Activated CD4-positive, alpha-beta memory T cell treated with anti-CD3 and anti-CD28 coated beads for 36 hours (primary cell): ENCODE measurements around the gene SLC17A7. TPM values are rescaled to one million over a fixed set of nuclear protein-coding genes. Genes with fewer than 3 reads are reported as not detected.
"Not testable (repeated sequence)": the region's sequence is repeated elsewhere in the genome, so short reads cannot be mapped to it uniquely, and the experiment has no call there.

ENCODE experiments used
- CTCF ChIA-PET: fragments of 350-600 bp; sonication (Branson Sonifier 250); formaldehyde crosslinking; loops from one replicate; lab custom pipeline; 2021; ENCODE audit warnings: antibody characterized with exemption, inconsistent platforms; lab: Charles Lee
- POLR2A ChIA-PET: fragments of 350-600 bp; sonication (Branson Sonifier 250); formaldehyde crosslinking; loops from one replicate; lab custom pipeline; 2021; ENCODE audit warnings: antibody characterized with exemption; lab: Charles Lee
- DNase-seq: peaks from one replicate; pipeline ENCODE4 v3.0.0-alpha.2; 2020
- H3K27ac Mint-ChIP-seq: one replicate; pipeline ENCODE4 v1.8.0; 2021; ENCODE audit warnings: mixed read lengths
- H3K27me3 Mint-ChIP-seq: one replicate; pipeline ENCODE4 v1.8.0; 2021; ENCODE audit warnings: mixed read lengths
- H3K36me3 Mint-ChIP-seq: one replicate; pipeline ENCODE4 v1.8.0; 2021; ENCODE audit warnings: mixed read lengths
- H3K4me1 Mint-ChIP-seq: one replicate; pipeline ENCODE4 v1.8.0; 2021; ENCODE audit warnings: low read depth, mixed read lengths
- H3K4me3 Mint-ChIP-seq: one replicate; pipeline ENCODE4 v1.8.0; 2021; ENCODE audit warnings: mild to moderate bottlenecking, mixed read lengths
- H3K9me3 Mint-ChIP-seq: one replicate; pipeline ENCODE4 v1.8.0; 2021; ENCODE audit warnings: mixed read lengths
- intact Hi-C: fragments of 100-400 bp; cut with micrococcal nuclease; formaldehyde crosslinking; loops from one replicate; pipeline ENCODE4 v1.15.1; 2023
- total RNA-seq, 2 experiments: library from RNA; stranded (reverse); gene quantifications; one replicate each; pipeline ENCODE4 v1.2.3, GENCODE V29; 2021

SLC17A7 gene
- total RNA-seq, 2 experiments from 2014 or later, result 0.17 TPM; not detected in 1

DNA sequence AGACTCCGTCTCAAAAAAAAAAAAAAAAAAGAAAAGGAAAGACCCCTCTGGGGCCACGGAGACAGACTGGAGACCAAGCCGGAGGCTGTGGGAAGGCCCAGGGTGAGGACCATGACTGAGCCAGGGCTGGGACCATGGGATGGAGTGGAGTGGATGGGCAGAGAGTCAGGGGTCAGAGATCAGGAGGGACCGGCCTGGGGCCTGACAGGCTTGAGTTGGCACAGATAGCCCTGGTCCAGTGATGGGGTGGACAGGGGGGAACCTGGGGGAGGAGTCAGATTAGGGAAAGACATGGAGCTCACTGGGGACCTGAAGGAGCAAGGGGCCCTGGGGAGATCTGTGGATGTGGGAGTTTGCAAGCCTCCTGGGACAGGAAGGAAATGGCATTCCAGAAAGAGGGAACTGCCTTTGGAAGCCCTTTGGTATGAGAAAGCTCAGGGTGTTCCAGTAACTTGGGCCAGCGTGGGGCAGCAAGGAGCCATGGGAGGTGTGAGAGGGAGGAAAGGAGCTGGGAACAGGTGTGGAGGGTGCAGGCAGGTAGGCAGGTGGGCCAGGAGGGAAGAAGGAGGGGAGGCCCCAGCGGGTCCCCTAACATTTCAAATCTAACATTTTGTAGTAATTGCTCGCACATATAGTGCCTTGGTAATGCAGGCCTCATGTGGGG is 39.8 kb upstream of the SLC17A7 start:
- no peak for DNase-seq
- CTCF ChIA-PET, result no interaction called here
- POLR2A ChIA-PET, result interaction anchor here (0.6 kb wide), 1 partner anchor 345 kb away, joined by 4 read pairs; no protein-coding TSS in a partner anchor
- Mint-ChIP-seq H3K9me3 (no peaks in the 10 kb centered on the region), H3K4me1 (peaks cover 12% of the 10 kb centered on the region), H3K27ac (peak overlapping the region; percentile 34), H3K36me3 (peaks cover 16% of the 10 kb centered on the region), H3K4me3 (no peak overlapping the region), H3K27me3 (no peaks in the 10 kb centered on the region)
- intact Hi-C loops, result no loop called here

DNA sequence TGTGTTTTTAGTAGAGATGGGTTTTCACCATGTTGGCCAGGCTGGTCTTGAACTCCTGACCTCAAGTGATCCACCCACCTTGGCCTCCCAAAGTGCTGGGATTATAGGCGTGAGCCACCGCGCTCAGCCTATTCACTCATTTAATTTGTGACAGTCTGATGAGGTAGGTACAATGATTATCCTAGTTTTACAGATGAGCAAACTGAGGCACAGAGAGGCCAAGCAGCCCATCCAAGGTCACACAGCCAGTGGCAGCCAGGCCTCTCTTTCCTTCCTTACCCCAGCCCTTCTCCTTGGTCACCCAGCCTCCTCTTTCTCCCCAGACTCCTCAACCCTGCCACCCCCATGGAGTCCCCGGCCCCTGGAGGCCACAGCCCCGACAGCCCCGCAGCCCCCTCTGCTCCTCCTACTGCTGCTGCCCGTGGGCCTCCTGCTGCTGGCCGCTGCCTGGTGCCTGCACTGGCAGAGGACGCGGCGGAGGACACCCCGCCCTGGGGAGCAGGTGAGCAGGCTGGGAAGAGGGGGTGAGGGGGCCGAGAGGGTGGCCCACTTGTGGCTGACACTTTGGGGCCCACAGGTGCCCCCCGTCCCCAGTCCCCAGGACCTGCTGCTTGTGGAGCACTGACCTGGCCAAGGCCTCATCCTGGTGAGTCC is 38.8 kb upstream of the SLC17A7 start:
- Mint-ChIP-seq H3K4me1 (peaks cover 19% of the 10 kb centered on the region), H3K4me3 (no peak overlapping the region), H3K27ac (no peak overlapping the region), H3K36me3 (peaks cover 22% of the 10 kb centered on the region), H3K9me3 (no peaks in the 10 kb centered on the region), H3K27me3 (no peaks in the 10 kb centered on the region)
- intact Hi-C loops, result loop anchor here (10.0 kb wide), 2 partner anchors 215 to 255 kb away; no protein-coding TSS in a partner anchor
- ChIA-PET CTCF (no interaction called here), POLR2A (no interaction called here)
- DNase-seq, result no peak

DNA sequence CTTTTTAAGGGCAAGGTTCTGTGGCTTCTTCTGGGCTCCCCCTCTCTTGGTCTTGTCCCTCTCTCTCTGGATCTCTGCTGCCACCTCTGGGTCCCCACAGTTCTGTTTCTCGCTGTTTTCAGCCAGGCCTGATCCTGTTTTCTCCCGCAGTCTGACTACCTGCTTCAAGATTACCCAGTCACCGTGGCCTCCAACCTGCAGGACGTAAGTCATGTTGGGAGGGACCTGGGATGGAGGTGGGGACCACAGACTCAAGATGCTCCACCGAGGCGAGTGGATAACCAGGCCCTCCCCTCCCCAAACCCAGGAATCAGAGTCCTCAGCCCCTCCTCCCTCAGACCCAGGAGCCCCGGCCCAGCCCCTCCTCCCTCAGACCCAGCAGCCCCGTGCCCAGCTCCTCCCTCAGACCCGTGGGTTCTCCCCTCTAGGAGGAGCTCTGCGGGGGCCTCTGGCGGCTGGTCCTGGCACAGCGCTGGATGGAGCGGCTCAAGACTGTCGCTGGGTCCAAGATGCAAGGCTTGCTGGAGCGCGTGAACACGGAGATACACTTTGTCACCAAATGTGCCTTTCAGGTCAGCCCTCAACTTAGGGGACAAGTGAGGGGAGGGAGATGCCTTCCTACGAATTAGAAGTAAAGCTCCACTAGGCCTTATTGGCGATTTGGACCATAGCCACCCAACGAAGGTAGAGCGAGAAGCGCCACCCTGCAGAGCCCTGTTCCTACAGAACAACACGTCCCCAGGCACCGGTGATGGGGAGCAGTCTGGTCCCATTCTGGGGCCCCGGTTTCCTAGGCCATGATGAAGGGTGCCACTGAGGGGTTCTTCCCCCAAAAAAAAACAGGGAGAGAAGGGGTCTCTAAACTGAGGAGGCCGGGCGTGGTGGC is 34.9 kb upstream of the SLC17A7 start:
- H3K4me3 Mint-ChIP-seq, result peak overlapping the region; percentile 88
- DNase-seq, result peak; percentile 90
- POLR2A ChIA-PET, result interaction anchor here (0.8 to 1.7 kb wide), 6 partner anchors 9 to 23 kb away, joined by 3 to 15 read pairs (median 4); partner anchors contain the start of genes ALDH16A1, RPL13A and RPS11
- H3K27ac Mint-ChIP-seq, result peak overlapping the region; percentile 92
- CTCF ChIA-PET, result interaction anchor here (0.6 to 2.3 kb wide), 21 partner anchors 10 to 378 kb away, joined by 3 to 29 read pairs (median 4); partner anchors contain the start of genes ALDH16A1, PIH1D1, RCN3 and RPL13A
- H3K36me3 Mint-ChIP-seq, result peaks cover 20% of the 10 kb centered on the region
- H3K9me3 Mint-ChIP-seq, result no peaks in the 10 kb centered on the region
- no peaks in the 10 kb centered on the region for H3K27me3 Mint-ChIP-seq
- peaks cover 36% of the 10 kb centered on the region for H3K4me1 Mint-ChIP-seq
- intact Hi-C loops, result loop anchor here (1.0 to 10.0 kb wide), 4 partner anchors 11 to 251 kb away; partner anchors contain the start of gene RPL13A

DNA sequence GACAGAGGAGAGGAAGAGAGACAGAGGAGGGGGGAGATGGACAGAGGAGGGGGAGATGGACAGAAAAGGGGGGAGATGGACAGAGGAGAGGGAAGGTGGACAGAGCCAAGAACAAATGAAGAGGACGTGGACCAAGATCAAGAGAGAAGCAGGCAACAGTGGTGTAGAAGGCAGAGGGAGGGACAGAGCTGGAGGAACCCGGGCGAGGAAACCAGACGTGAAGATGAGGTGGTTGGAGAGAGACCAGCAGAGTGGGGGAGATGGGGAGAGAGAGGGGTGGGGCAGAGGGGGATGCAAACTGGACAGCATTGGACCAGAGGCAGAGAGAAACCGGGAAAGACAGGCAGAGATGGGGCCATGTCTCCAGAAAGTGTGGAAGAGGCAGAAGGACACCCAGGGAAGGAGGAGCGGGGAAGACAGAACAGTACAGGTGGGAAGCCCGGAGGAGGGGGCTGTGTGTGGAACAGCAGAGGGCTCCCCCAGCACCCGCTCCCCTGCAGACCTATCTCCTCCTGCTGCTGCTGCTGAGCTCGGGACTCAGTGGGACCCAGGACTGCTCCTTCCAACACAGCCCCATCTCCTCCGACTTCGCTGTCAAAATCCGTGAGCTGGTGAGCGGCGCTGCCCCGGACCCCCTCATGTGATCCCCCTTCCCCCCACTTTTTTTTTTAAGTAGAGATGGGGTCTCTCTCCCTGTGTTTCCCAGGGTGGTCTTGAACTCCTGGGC is 34.0 kb upstream of the SLC17A7 start:
- no peaks in the 10 kb centered on the region for H3K27me3 Mint-ChIP-seq
- peak; percentile 48 for DNase-seq
- ChIA-PET CTCF (interaction anchor here (0.5 to 2.3 kb wide), 19 partner anchors 10 to 1122 kb away, joined by 3 to 29 read pairs (median 5); partner anchors contain the start of genes ALDH16A1, PIH1D1, RCN3 and RPL13A), POLR2A (interaction anchor here (0.8 to 1.7 kb wide), 4 partner anchors 13 to 22 kb away, joined by 3 to 15 read pairs (median 5); partner anchors contain the start of genes ALDH16A1, RPL13A and RPS11)
- peaks cover 45% of the 10 kb centered on the region for H3K4me1 Mint-ChIP-seq
- H3K4me3 Mint-ChIP-seq, result peak overlapping the region; percentile 88
- H3K36me3 Mint-ChIP-seq, result peaks cover 16% of the 10 kb centered on the region
- no peaks in the 10 kb centered on the region for H3K9me3 Mint-ChIP-seq
- peak overlapping the region; percentile 92 for H3K27ac Mint-ChIP-seq
- intact Hi-C loops, result loop anchor here (10.0 kb wide), 2 partner anchors 211 to 251 kb away; no protein-coding TSS in a partner anchor

DNA sequence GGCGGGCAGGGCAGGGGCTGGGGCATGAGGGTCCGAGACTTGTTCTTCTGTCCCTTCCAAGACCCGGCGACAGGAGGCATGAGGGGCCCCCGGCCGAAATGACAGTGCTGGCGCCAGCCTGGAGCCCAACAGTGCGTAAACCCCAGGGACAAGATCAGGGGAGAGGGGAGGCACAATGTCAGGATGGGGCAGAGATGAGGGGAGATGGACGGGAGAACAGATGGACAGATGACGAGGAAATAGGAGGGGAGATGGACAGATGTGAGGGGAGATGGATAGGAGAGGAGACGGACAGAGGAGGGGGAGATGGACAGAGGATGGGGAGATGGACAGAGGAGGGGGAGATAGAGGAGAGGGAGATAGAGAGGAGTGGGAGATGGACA is 33.2 kb upstream of the SLC17A7 start:
- Mint-ChIP-seq H3K4me1 (peaks cover 50% of the 10 kb centered on the region), H3K9me3 (no peaks in the 10 kb centered on the region), H3K27me3 (no peaks in the 10 kb centered on the region), H3K4me3 (peak overlapping the region; percentile 88), H3K27ac (peak overlapping the region; percentile 92), H3K36me3 (peaks cover 14% of the 10 kb centered on the region)
- ChIA-PET CTCF (interaction anchor here (0.6 to 3.0 kb wide), 7 partner anchors 20 to 1121 kb away, joined by 3 to 29 read pairs (median 5); partner anchors contain the start of genes ALDH16A1, PIH1D1 and RCN3), POLR2A (interaction anchor here (6.4 kb wide), 1 partner anchor 22 kb away, joined by 52 read pairs; the partner anchor contains the start of genes ALDH16A1 and PIH1D1)
- intact Hi-C loops, result loop anchor here (1.0 to 10.0 kb wide), 5 partner anchors 21 to 250 kb away; partner anchors contain the start of genes ALDH16A1 and RPS11
- no peak for DNase-seq

DNA sequence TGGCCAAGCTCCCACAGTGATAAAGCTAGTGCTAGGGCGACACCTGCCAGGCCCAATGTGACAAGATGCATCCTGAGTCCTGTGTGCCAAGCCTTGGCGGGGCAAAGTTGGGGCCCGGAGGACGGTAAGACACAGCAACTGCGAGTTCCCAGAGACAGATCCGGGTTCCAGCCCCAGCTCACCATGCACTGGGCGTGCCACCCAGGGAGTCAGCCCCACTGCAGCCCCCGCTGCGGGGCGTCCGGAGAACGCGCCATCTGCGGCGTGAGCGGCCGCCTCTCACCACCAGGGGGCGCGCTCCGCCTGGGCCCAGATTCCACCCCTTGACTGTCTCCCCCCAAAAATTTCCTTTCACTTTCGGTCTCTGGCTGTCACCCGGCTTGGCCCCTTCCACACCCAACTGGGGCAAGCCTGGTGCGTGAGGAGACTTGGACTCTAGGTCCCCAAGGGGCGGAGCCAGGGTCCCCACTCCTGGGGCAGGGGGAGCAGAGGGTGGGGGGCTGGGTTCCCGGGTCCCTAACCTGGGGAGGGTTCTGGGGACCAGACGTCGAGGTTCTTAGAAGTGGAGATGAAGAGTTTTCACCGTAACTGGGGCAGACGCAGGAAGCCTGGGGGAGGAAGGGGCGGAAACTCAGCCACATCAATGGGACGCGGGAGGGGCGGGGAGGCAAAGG is 32.7 kb upstream of the SLC17A7 start, which contains the start of gene FLT3LG:
TSS of gene FLT3LG (plus strand) at position 348 of the 674 bp plus-strand sequence. CDS start 425 bp downstream, outside the sequence.
- Mint-ChIP-seq H3K36me3 (peaks cover 13% of the 10 kb centered on the region), H3K4me1 (peaks cover 53% of the 10 kb centered on the region), H3K4me3 (peak within 1 kb of the TSS; percentile 88), H3K27me3 (no peaks in the 10 kb centered on the region), H3K27ac (peak within 1 kb of the TSS; percentile 92), H3K9me3 (no peaks in the 10 kb centered on the region)
- intact Hi-C loops, result loop anchor here (1.0 to 10.0 kb wide), 5 partner anchors 21 to 249 kb away; partner anchors contain the start of genes ALDH16A1 and RPS11
- POLR2A ChIA-PET, result interaction anchor here (1.2 to 6.4 kb wide), 4 partner anchors 14 to 21 kb away, joined by 4 to 52 read pairs (median 4); partner anchors contain the start of genes ALDH16A1, PIH1D1 and RPL13A
- CTCF ChIA-PET, result interaction anchor here (0.6 to 3.0 kb wide), 15 partner anchors 9 to 1345 kb away, joined by 3 to 18 read pairs (median 4); partner anchors contain the start of genes ALDH16A1 and PIH1D1
- peak; percentile 93 for DNase-seq

DNA sequence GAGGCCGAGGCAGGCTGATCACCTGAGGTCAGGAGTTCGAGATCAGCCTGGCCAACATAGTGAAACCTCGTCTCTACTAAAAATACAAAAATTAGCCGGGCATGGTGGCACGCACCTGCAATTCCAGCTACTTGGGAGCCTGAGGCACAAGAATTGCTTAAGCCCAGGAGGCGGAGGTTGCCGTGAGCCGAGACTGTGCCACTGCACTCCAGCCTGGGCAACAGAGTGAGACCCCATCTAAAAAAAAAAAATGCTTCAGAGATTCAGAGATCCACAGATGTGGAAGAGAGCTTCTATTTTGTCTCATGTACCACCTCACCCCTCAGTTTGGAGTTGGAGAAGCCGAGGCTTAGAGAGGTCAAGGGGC is 32.2 kb upstream of the SLC17A7 start:
- Mint-ChIP-seq H3K4me1 (peaks cover 56% of the 10 kb centered on the region), H3K4me3 (peak overlapping the region; percentile 88), H3K36me3 (peaks cover 14% of the 10 kb centered on the region), H3K27ac (peak overlapping the region; percentile 92)
- DNase-seq, H3K9me3 Mint-ChIP-seq, H3K27me3 Mint-ChIP-seq: not testable (repeated sequence)
- intact Hi-C loops, result loop anchor here (5.0 to 10.0 kb wide), 3 partner anchors 141 to 249 kb away; no protein-coding TSS in a partner anchor
- CTCF ChIA-PET, result interaction anchor here (0.6 to 3.0 kb wide), 15 partner anchors 9 to 1345 kb away, joined by 3 to 18 read pairs (median 4); partner anchors contain the start of genes ALDH16A1 and PIH1D1
- POLR2A ChIA-PET, result interaction anchor here (1.2 to 6.4 kb wide), 5 partner anchors 14 to 21 kb away, joined by 3 to 52 read pairs (median 4); partner anchors contain the start of genes ALDH16A1, PIH1D1 and RPL13A

DNA sequence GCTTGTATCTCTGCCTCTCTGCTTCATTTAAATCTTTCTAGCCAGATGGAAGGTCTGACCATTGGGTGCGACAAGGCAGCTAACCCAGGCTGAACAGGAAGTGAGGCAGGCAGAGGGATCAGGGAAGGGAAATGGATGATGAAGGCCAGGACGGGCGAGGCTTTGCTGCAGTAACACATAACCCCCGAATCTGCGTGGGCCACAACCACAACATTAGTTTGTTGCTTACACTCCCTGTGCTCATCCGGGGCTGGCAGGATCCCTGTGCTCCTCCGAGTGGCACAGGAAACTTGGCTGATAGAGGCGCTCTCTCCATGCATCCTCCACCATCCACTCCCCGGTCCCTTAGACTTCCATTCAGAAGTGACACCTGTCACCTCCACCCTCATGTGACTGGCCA is 31.6 kb upstream of the SLC17A7 start:
- H3K27me3 Mint-ChIP-seq, result no peaks in the 10 kb centered on the region
- CTCF ChIA-PET, result interaction anchor here (0.6 to 3.0 kb wide), 14 partner anchors 10 to 247 kb away, joined by 3 to 18 read pairs (median 4); partner anchors contain the start of genes ALDH16A1 and PIH1D1
- no peaks in the 10 kb centered on the region for H3K9me3 Mint-ChIP-seq
- peaks cover 57% of the 10 kb centered on the region for H3K4me1 Mint-ChIP-seq
- POLR2A ChIA-PET, result interaction anchor here (0.6 to 6.4 kb wide), 6 partner anchors 15 to 31 kb away, joined by 3 to 52 read pairs (median 4); partner anchors contain the start of genes ALDH16A1, PIH1D1 and RPL13A
- peak overlapping the region; percentile 88 for H3K4me3 Mint-ChIP-seq
- no peak for DNase-seq
- peak overlapping the region; percentile 92 for H3K27ac Mint-ChIP-seq
- H3K36me3 Mint-ChIP-seq, result peaks cover 14% of the 10 kb centered on the region
- intact Hi-C loops, result loop anchor here (5.0 to 10.0 kb wide), 3 partner anchors 141 to 248 kb away; no protein-coding TSS in a partner anchor

DNA sequence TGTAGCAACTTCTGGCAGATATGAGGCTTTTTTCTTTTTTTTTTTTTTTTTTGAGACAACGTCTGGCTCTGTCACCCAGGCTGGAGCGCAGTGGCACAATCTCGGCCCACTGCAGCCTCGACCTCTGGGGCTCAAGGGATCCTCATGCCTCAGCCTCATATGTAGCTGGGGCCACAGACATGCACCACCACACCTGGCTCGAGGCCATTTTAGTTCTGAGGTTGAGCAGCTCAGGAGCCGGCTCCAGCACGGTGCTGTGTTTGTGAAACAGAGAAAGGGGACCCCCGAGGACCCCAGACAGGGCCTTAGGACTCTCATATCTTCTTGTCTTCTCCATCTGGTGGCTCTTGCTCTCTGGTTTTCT is 29.3 kb upstream of the SLC17A7 start:
- no peaks in the 10 kb centered on the region for H3K9me3 Mint-ChIP-seq
- no peak for DNase-seq
- no peaks in the 10 kb centered on the region for H3K27me3 Mint-ChIP-seq
- POLR2A ChIA-PET, result interaction anchor here (0.8 to 6.4 kb wide), 7 partner anchors 11 to 26 kb away, joined by 3 to 52 read pairs (median 4); partner anchors contain the start of genes ALDH16A1 and PIH1D1
- peaks cover 3% of the 10 kb centered on the region for H3K36me3 Mint-ChIP-seq
- H3K4me3 Mint-ChIP-seq, result no peak overlapping the region
- H3K27ac Mint-ChIP-seq, result peak overlapping the region; percentile 90
- CTCF ChIA-PET, result interaction anchor here (1.0 to 3.0 kb wide), 10 partner anchors 8 to 249 kb away, joined by 3 to 40 read pairs (median 6); partner anchors contain the start of genes ALDH16A1 and PIH1D1
- peaks cover 47% of the 10 kb centered on the region for H3K4me1 Mint-ChIP-seq
- intact Hi-C loops, result loop anchor here (1.0 to 10.0 kb wide), 8 partner anchors 12 to 246 kb away; partner anchors contain the start of genes DKKL1 and RPL13A
